ENCODE results near the gene ADCY9. TPM values are rescaled to one million over a fixed set of nuclear protein-coding genes. Genes with fewer than 3 reads are reported as not detected.
A peak's percentile ranks its signal among the peaks of the same experiment; 100 is the strongest.

The ADCY9 gene
- total RNA-seq, 2 experiments from 2014 or later = 6.5 to 7.1 TPM

- Mint-ChIP-seq H3K27ac (no peak overlapping the region), H3K9me3 (no peaks in the 10 kb centered on the region), H3K4me3 (no peak overlapping the region), H3K36me3 (ENCODE audit: low read depth) (peaks cover 2% of the 10 kb centered on the region), H3K27me3 (ENCODE audit: low read depth) (no peaks in the 10 kb centered on the region), H3K4me1 (ENCODE audit: low read depth) (peaks cover 4% of the 10 kb centered on the region)
- CTCF ChIA-PET = interaction anchor here (0.5 kb wide), 1 partner anchor 8 kb away, joined by 3 read pairs; no protein-coding TSS in a partner anchor
- peak; percentile 36 for DNase-seq
- intact Hi-C loops (cut with micrococcal nuclease) = no loop called here
Measured at GRCh38 chr16:4032768-4033167, 83.5 kb downstream of the ADCY9 start.

- H3K27me3 Mint-ChIP-seq (ENCODE audit: low read depth) = no peaks in the 10 kb centered on the region
- H3K4me3 Mint-ChIP-seq = no peak overlapping the region
- H3K4me1 Mint-ChIP-seq (ENCODE audit: low read depth) = peaks cover 4% of the 10 kb centered on the region
- no peak overlapping the region for H3K27ac Mint-ChIP-seq
- H3K9me3 Mint-ChIP-seq = no peaks in the 10 kb centered on the region
- CTCF ChIA-PET = interaction anchor here (0.7 kb wide), 1 partner anchor 302 kb away, joined by 3 read pairs; no protein-coding TSS in a partner anchor
- intact Hi-C loops (cut with micrococcal nuclease) = no loop called here
- DNase-seq = no peak
- H3K36me3 Mint-ChIP-seq (ENCODE audit: low read depth) = peaks cover 2% of the 10 kb centered on the region
Measured at GRCh38 chr16:4028144-4028543, 88.1 kb downstream of the ADCY9 start.

GRCh38 chr16:4026854-4027253, 89.4 kb downstream of the ADCY9 start:
- Mint-ChIP-seq H3K9me3 (no peaks in the 10 kb centered on the region), H3K36me3 (ENCODE audit: low read depth) (peaks cover 2% of the 10 kb centered on the region), H3K27ac (no peak overlapping the region), H3K4me1 (ENCODE audit: low read depth) (peaks cover 2% of the 10 kb centered on the region), H3K27me3 (ENCODE audit: low read depth) (no peaks in the 10 kb centered on the region), H3K4me3 (no peak overlapping the region)
- CTCF ChIA-PET = no interaction called here
- intact Hi-C loops (cut with micrococcal nuclease) = no loop called here
- no peak for DNase-seq

- Mint-ChIP-seq H3K27ac (no peak overlapping the region), H3K4me3 (no peak overlapping the region), H3K4me1 (ENCODE audit: low read depth) (peaks cover 2% of the 10 kb centered on the region), H3K9me3 (no peaks in the 10 kb centered on the region), H3K36me3 (ENCODE audit: low read depth) (peaks cover 2% of the 10 kb centered on the region), H3K27me3 (ENCODE audit: low read depth) (no peaks in the 10 kb centered on the region)
- CTCF ChIA-PET = no interaction called here
- intact Hi-C loops (cut with micrococcal nuclease) = no loop called here
- DNase-seq = no peak
Measured at GRCh38 chr16:4025428-4025827, 90.8 kb downstream of the ADCY9 start.

- intact Hi-C loops (cut with micrococcal nuclease) = no loop called here
Measured at GRCh38 chr16:4021916-4022315, 94.3 kb downstream of the ADCY9 start.

GRCh38 chr16:4021070-4021779, 95.0 kb downstream of the ADCY9 start:
- CTCF ChIA-PET = interaction anchor here (0.6 kb wide), 1 partner anchor 149 kb away, joined by 3 read pairs; no protein-coding TSS in a partner anchor

More at GRCh38 chr16:4021916-4022315, 94.3 kb downstream of the ADCY9 start:
- H3K4me3 Mint-ChIP-seq = no peak overlapping the region
- H3K36me3 Mint-ChIP-seq (ENCODE audit: low read depth) = no peaks in the 10 kb centered on the region
- CTCF ChIA-PET = no interaction called here
- H3K4me1 Mint-ChIP-seq (ENCODE audit: low read depth) = peaks cover 5% of the 10 kb centered on the region
- H3K27me3 Mint-ChIP-seq (ENCODE audit: low read depth) = no peaks in the 10 kb centered on the region
- H3K27ac Mint-ChIP-seq = no peak overlapping the region
- DNase-seq = no peak
- H3K9me3 Mint-ChIP-seq = no peaks in the 10 kb centered on the region

GRCh38 chr16:4019371-4019791, 96.9 kb downstream of the ADCY9 start:
- no peak overlapping the region for H3K27ac Mint-ChIP-seq
- H3K4me3 Mint-ChIP-seq = no peak overlapping the region
- no peaks in the 10 kb centered on the region for H3K36me3 Mint-ChIP-seq (ENCODE audit: low read depth)
- H3K4me1 Mint-ChIP-seq (ENCODE audit: low read depth) = peaks cover 5% of the 10 kb centered on the region
- H3K9me3 Mint-ChIP-seq = no peaks in the 10 kb centered on the region
- no peak for DNase-seq
- CTCF ChIA-PET = no interaction called here
- H3K27me3 Mint-ChIP-seq (ENCODE audit: low read depth) = no peaks in the 10 kb centered on the region
- intact Hi-C loops (cut with micrococcal nuclease) = no loop called here

More at GRCh38 chr16:4021070-4021779, 95.0 kb downstream of the ADCY9 start:
- Mint-ChIP-seq H3K36me3 (ENCODE audit: low read depth) (no peaks in the 10 kb centered on the region), H3K9me3 (no peaks in the 10 kb centered on the region), H3K4me3 (no peak overlapping the region), H3K4me1 (ENCODE audit: low read depth) (peaks cover 5% of the 10 kb centered on the region), H3K27me3 (ENCODE audit: low read depth) (no peaks in the 10 kb centered on the region), H3K27ac (no peak overlapping the region)
- intact Hi-C loops (cut with micrococcal nuclease) = no loop called here
- DNase-seq = no peak

GRCh38 chr16:4018391-4018790, 97.9 kb downstream of the ADCY9 start:
- no peak overlapping the region for H3K4me3 Mint-ChIP-seq
- intact Hi-C loops (cut with micrococcal nuclease) = no loop called here
- no peaks in the 10 kb centered on the region for H3K9me3 Mint-ChIP-seq
- H3K36me3 Mint-ChIP-seq (ENCODE audit: low read depth) = no peaks in the 10 kb centered on the region
- no peak for DNase-seq
- no peaks in the 10 kb centered on the region for H3K27me3 Mint-ChIP-seq (ENCODE audit: low read depth)
- H3K27ac Mint-ChIP-seq = no peak overlapping the region
- peaks cover 5% of the 10 kb centered on the region for H3K4me1 Mint-ChIP-seq (ENCODE audit: low read depth)
- CTCF ChIA-PET = no interaction called here

- no peak for DNase-seq
- Mint-ChIP-seq H3K27ac (no peak overlapping the region), H3K4me1 (ENCODE audit: low read depth) (peaks cover 5% of the 10 kb centered on the region), H3K36me3 (ENCODE audit: low read depth) (no peaks in the 10 kb centered on the region), H3K27me3 (ENCODE audit: low read depth) (no peaks in the 10 kb centered on the region), H3K9me3 (no peaks in the 10 kb centered on the region), H3K4me3 (no peak overlapping the region)
- CTCF ChIA-PET = interaction anchor here (0.8 to 1.0 kb wide), 2 partner anchors 22 to 79 kb away, joined by 3 to 4 read pairs; no protein-coding TSS in a partner anchor
- intact Hi-C loops (cut with micrococcal nuclease) = no loop called here
Measured at GRCh38 chr16:4017807-4018206, 98.4 kb downstream of the ADCY9 start.

- DNase-seq = no peak
- H3K27ac Mint-ChIP-seq = no peak overlapping the region
Measured at GRCh38 chr16:4016658-4017057, 99.6 kb downstream of the ADCY9 start.

GRCh38 chr16:4016005-4016352, 100.3 kb downstream of the ADCY9 start:
- no peaks in the 10 kb centered on the region for H3K9me3 Mint-ChIP-seq
- H3K4me1 Mint-ChIP-seq (ENCODE audit: low read depth) = peaks cover 5% of the 10 kb centered on the region
- no peaks in the 10 kb centered on the region for H3K36me3 Mint-ChIP-seq (ENCODE audit: low read depth)
- intact Hi-C loops (cut with micrococcal nuclease) = no loop called here
- no peak overlapping the region for H3K4me3 Mint-ChIP-seq
- H3K27ac Mint-ChIP-seq = no peak overlapping the region
- CTCF ChIA-PET = interaction anchor here (0.6 kb wide), 1 partner anchor 246 kb away, joined by 3 read pairs; no protein-coding TSS in a partner anchor
- H3K27me3 Mint-ChIP-seq (ENCODE audit: low read depth) = no peaks in the 10 kb centered on the region
- no peak for DNase-seq

More at GRCh38 chr16:4016658-4017057, 99.6 kb downstream of the ADCY9 start:
- Mint-ChIP-seq H3K9me3 (no peaks in the 10 kb centered on the region), H3K27me3 (ENCODE audit: low read depth) (no peaks in the 10 kb centered on the region), H3K36me3 (ENCODE audit: low read depth) (no peaks in the 10 kb centered on the region), H3K4me1 (ENCODE audit: low read depth) (peaks cover 5% of the 10 kb centered on the region), H3K4me3 (no peak overlapping the region)
- CTCF ChIA-PET = interaction anchor here (1.0 kb wide), 1 partner anchor 21 kb away, joined by 3 read pairs; no protein-coding TSS in a partner anchor
- intact Hi-C loops (cut with micrococcal nuclease) = no loop called here

- Mint-ChIP-seq H3K4me3 (no peak overlapping the region), H3K27ac (no peak overlapping the region), H3K9me3 (no peaks in the 10 kb centered on the region), H3K36me3 (ENCODE audit: low read depth) (no peaks in the 10 kb centered on the region), H3K27me3 (ENCODE audit: low read depth) (no peaks in the 10 kb centered on the region), H3K4me1 (ENCODE audit: low read depth) (peaks cover 5% of the 10 kb centered on the region)
- intact Hi-C loops (cut with micrococcal nuclease) = no loop called here
- no peak for DNase-seq
- CTCF ChIA-PET = interaction anchor here (0.6 kb wide), 1 partner anchor 246 kb away, joined by 3 read pairs; no protein-coding TSS in a partner anchor
Measured at GRCh38 chr16:4015275-4016004, 100.8 kb downstream of the ADCY9 start.
